Measurements from ENCODE around the gene HECTD4. TPM values are rescaled to one million over a fixed set of nuclear protein-coding genes. Genes with fewer than 3 reads are reported as not detected.
A peak's percentile ranks its signal among the peaks of the same experiment; 100 is the strongest.

The HECTD4 gene
- total and polyA plus RNA-seq, 9 of the 15 experiments (the other 6 are each of a cell fraction or from before 2014, with no cell fraction given), result 3.5 to 33.3 (median 13.5) TPM

DNA sequence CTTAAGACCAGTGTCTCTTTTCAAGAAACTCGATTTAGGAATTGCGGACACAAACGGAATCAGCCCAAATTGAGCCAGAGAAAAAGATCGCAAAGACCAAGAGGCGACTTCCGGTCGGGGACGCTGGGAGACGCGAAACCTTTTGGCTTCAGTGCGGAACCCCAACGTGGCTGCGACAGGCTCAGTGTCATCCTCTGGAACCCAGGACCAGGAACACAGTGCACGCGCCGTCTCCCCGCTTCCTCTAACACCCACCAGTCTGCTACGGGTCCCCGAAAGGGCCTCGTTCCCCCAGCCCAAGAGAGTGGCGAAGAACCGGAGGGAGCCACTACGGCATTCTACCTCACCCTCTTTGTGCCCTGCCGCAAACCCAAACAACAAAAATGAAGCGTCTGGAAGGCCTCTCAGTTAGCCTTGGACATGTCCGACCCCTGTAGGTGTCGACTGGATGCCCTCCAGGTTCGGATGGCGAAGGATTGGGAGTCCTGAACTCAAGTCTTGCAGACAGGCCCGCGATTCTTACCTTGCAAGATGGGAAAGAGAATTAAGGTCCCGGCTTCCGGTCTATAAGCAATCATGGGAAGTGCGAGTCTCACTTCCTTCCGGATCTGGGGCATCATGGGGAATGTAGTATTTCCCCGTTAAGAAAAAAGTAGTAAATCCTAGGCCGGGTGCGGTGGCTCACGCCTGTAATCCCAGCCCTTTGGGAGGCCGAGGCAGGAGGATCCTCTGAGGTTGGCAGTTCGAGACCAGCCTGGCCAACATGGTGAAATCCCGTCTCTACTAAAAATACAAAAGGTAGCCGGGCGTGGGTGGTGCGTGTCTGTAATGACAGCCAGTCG, 27.1 kb upstream of the HECTD4 start, which contains the start of gene RPL6 (continued):
- TF ChIP-seq, protein P1, sequence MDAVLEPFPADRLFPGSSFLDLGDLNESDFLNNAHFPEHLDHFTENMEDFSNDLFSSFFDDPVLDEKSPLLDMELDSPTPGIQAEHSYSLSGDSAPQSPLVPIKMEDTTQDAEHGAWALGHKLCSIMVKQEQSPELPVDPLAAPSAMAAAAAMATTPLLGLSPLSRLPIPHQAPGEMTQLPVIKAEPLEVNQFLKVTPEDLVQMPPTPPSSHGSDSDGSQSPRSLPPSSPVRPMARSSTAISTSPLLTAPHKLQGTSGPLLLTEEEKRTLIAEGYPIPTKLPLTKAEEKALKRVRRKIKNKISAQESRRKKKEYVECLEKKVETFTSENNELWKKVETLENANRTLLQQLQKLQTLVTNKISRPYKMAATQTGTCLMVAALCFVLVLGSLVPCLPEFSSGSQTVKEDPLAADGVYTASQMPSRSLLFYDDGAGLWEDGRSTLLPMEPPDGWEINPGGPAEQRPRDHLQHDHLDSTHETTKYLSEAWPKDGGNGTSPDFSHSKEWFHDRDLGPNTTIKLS (IDR thresholded peaks at IDR 0.05; ENCODE audit: borderline replicate concordance, low read depth), result peak; percentile 85
- TF ChIP-seq RBM17 (IDR thresholded peaks at IDR 0.05; ENCODE audit: borderline replicate concordance, low read depth, low read length) (no peak), SMARCA4 (IDR thresholded peaks at IDR 0.05) (no peak), PRMT5 (CRISPR knock-in tag; IDR thresholded peaks at IDR 0.05) (no peak), STAT5A (IDR thresholded peaks at IDR 0.05; ENCODE audit: borderline replicate concordance, low read length) (no peak; the same call in 1 of the 2 replicates), ZNF318 (IDR thresholded peaks at IDR 0.05; ENCODE audit: borderline replicate concordance in 1 of 2, low read depth in 1 of 2) (peak in 1 of 2 experiments; percentile 99; a peak in 2 of 4 replicates), ZNF274 (IDR thresholded peaks at IDR 0.05; ENCODE audit: borderline replicate concordance, low read depth, low read length) (no peak), ATF2 (CRISPR knock-in tag; IDR thresholded peaks at IDR 0.05) (no peak), FOXP4 (CRISPR knock-in tag; IDR thresholded peaks at IDR 0.05; ENCODE audit: borderline replicate concordance) (0 out of 2 replicates have a peak, but pooled peaks have one; percentile 35), KAT2B (IDR thresholded peaks at IDR 0.05; ENCODE audit: low read depth, low read length) (peak; percentile 89)
- TF ChIP-seq, protein P2, sequence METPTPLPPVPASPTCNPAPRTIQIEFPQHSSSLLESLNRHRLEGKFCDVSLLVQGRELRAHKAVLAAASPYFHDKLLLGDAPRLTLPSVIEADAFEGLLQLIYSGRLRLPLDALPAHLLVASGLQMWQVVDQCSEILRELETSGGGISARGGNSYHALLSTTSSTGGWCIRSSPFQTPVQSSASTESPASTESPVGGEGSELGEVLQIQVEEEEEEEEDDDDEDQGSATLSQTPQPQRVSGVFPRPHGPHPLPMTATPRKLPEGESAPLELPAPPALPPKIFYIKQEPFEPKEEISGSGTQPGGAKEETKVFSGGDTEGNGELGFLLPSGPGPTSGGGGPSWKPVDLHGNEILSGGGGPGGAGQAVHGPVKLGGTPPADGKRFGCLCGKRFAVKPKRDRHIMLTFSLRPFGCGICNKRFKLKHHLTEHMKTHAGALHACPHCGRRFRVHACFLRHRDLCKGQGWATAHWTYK (CRISPR knock-in tag; IDR thresholded peaks at IDR 0.05), result no peak

Data from K562 (cell line).